HG02678 (cell line): Measurements from ENCODE around the gene CCNG2.
"Not testable (repeated sequence)": the region's sequence is repeated elsewhere in the genome, so short reads cannot be mapped to it uniquely, and the experiment has no call there.

ENCODE experiments used
- ATAC-seq: cut with Tn5 transposase; IDR thresholded peaks from one replicate; pipeline ENCODE4 v1.9.1; 2021; ENCODE audit warnings: mild to moderate bottlenecking, moderate library complexity; ENCODE audit not compliant: unreplicated experiment

The CCNG2 gene

GRCh38 chr4:77156912-77157858 lies at the start of gene CCNG2:
CCNG2 (plus strand) TSS chr4:77157207; CDS start chr4:77158533, 1,326 bp downstream.
- ATAC-seq: peak; percentile 23

GRCh38 chr4:77110730-77111129 lies 46.3 kb upstream of the CCNG2 start:
- no peak for ATAC-seq

- ATAC-seq: no peak
Observed at GRCh38 chr4:77113069-77113468, 43.9 kb upstream of the CCNG2 start.

- ATAC-seq: no peak
Observed at GRCh38 chr4:77117721-77118120, 39.3 kb upstream of the CCNG2 start.

- ATAC-seq: no peak
Observed at GRCh38 chr4:77120886-77121508, 36.0 kb upstream of the CCNG2 start.

- ATAC-seq: no peak
Observed at GRCh38 chr4:77121736-77122240, 35.2 kb upstream of the CCNG2 start.

GRCh38 chr4:77122656-77123055 lies 34.4 kb upstream of the CCNG2 start:
- ATAC-seq: no peak

GRCh38 chr4:77123411-77123810 lies 33.6 kb upstream of the CCNG2 start:
- peak; percentile 38 for ATAC-seq

- ATAC-seq: no peak
Observed at GRCh38 chr4:77124576-77124975, 32.4 kb upstream of the CCNG2 start.

- no peak for ATAC-seq
Observed at GRCh38 chr4:77125961-77126360, 31.0 kb upstream of the CCNG2 start.

GRCh38 chr4:77126809-77127208 lies 30.2 kb upstream of the CCNG2 start:
- peak; percentile 82 for ATAC-seq

GRCh38 chr4:77127215-77127614 lies 29.8 kb upstream of the CCNG2 start:
- peak; percentile 59 for ATAC-seq

GRCh38 chr4:77127837-77128621 lies 29.0 kb upstream of the CCNG2 start:
- ATAC-seq: no peak

GRCh38 chr4:77132652-77133312 lies 24.2 kb upstream of the CCNG2 start:
- no peak for ATAC-seq

- not testable (repeated sequence) for ATAC-seq
Observed at GRCh38 chr4:77137448-77137847, 19.6 kb upstream of the CCNG2 start.

- ATAC-seq: no peak
Observed at GRCh38 chr4:77141964-77142645, 14.9 kb upstream of the CCNG2 start.

GRCh38 chr4:77142646-77143028 lies 14.4 kb upstream of the CCNG2 start:
- no peak for ATAC-seq

GRCh38 chr4:77143091-77143490 lies 13.9 kb upstream of the CCNG2 start:
- no peak for ATAC-seq

GRCh38 chr4:77145842-77146185 lies 11.2 kb upstream of the CCNG2 start:
- no peak for ATAC-seq
